MM.1S (cell line): Measurements from ENCODE around the gene NR6A1.

Source experiments
- DNase-seq: peaks from one replicate; pipeline ENCODE4 v3.0.0-alpha.2; 2015
- H2AFZ ChIP-seq: fragments of 300-600 bp; sonication (generic); 2 replicates; pipeline ENCODE4 v1.6.0; 2016; ENCODE audit warnings: antibody characterized with exemption, low read length
- H3F3A ChIP-seq: fragments of 300-600 bp; sonication (generic); 2 replicates; pipeline ENCODE4 v1.6.1; 2016; ENCODE audit warnings: mild to moderate bottlenecking, antibody characterized with exemption, low read length, moderate library complexity, mixed read lengths; ENCODE audit not compliant: insufficient read depth
- H3K27ac ChIP-seq: fragments of 300-600 bp; sonication (generic); 2 replicates; pipeline ENCODE4 v1.5.1; 2016; ENCODE audit warnings: mild to moderate bottlenecking, low read length
- H3K27me3 ChIP-seq: fragments of 300-600 bp; sonication (generic); replicated peaks from 2 replicates; pipeline ENCODE4 v1.6.0; 2016; ENCODE audit warnings: low read length; ENCODE audit not compliant: insufficient read depth
- H3K36me3 ChIP-seq: fragments of 300-600 bp; sonication (generic); replicated peaks from 2 replicates; pipeline ENCODE4 v1.6.1; 2016; ENCODE audit warnings: mild to moderate bottlenecking, low read length, mixed read lengths; ENCODE audit not compliant: insufficient read depth
- H3K4me1 ChIP-seq: fragments of 300-600 bp; sonication (generic); 2 replicates; pipeline ENCODE4 v1.6.1; 2016; ENCODE audit warnings: low read length, mixed read lengths
- H3K4me2 ChIP-seq: fragments of 300-600 bp; sonication (generic); 2 replicates; pipeline ENCODE4 v1.6.0; 2016; ENCODE audit warnings: low read depth, low read length
- H3K4me3 ChIP-seq: fragments of 300-600 bp; sonication (generic); 2 replicates; pipeline ENCODE4 v1.5.1; 2016; ENCODE audit warnings: low read length, mixed read lengths
- H3K79me2 ChIP-seq: fragments of 300-600 bp; sonication (generic); 2 replicates; pipeline ENCODE4 v1.6.1; 2016; ENCODE audit warnings: mixed run types, low read length, mixed read lengths
- H3K9ac ChIP-seq: fragments of 300-600 bp; sonication (generic); 2 replicates; pipeline ENCODE4 v1.6.1; 2016; ENCODE audit warnings: low read length, mixed read lengths
- H3K9me2 ChIP-seq: fragments of 300-600 bp; sonication (generic); replicated peaks from 2 replicates; pipeline ENCODE4 v1.6.1; 2016; ENCODE audit warnings: mild to moderate bottlenecking, low read length, mixed read lengths; ENCODE audit not compliant: insufficient read depth
- H3K9me3 ChIP-seq: fragments of 300-600 bp; sonication (generic); replicated peaks from 2 replicates; pipeline ENCODE4 v1.6.1; 2016; ENCODE audit warnings: mild to moderate bottlenecking, low read length, mixed read lengths; ENCODE audit not compliant: insufficient read depth
- H4K20me1 ChIP-seq: fragments of 300-600 bp; sonication (generic); 2 replicates; pipeline ENCODE4 v1.6.1; 2016; ENCODE audit warnings: mild to moderate bottlenecking, low read length, moderate library complexity, mixed read lengths; ENCODE audit not compliant: insufficient read depth
- CTCF ChIP-seq: fragments of 300-600 bp; sonication (generic); IDR thresholded peaks from 2 replicates; pipeline ENCODE4 v1.5.1; 2016; ENCODE audit warnings: antibody characterized with exemption, low read length, mixed read lengths
- EZH2 ChIP-seq: fragments of 300-600 bp; sonication (generic); optimal IDR thresholded peaks from 2 replicates; pipeline ENCODE3; 2017; ENCODE audit warnings: low read depth, mild to moderate bottlenecking, antibody characterized with exemption, low read length, mixed read lengths
- EZH2phosphoT487 ChIP-seq: fragments of 300-600 bp; sonication (generic); IDR thresholded peaks from 2 replicates; pipeline ENCODE4 v1.6.1; 2018; ENCODE audit warnings: antibody characterized with exemption, low read length

NR6A1 gene

GRCh38 chr9:124559871-124560270 is 211.2 kb downstream of the NR6A1 start:
- H3K4me2 ChIP-seq: no peak overlapping the region
- no peak for TF ChIP-seq EZH2phosphoT487
- no peak for TF ChIP-seq CTCF
- TF ChIP-seq EZH2: no peak

GRCh38 chr9:124558777-124559470 is 212.2 kb downstream of the NR6A1 start:
- Histone ChIP-seq H3F3A (no peaks in the 10 kb centered on the region), H4K20me1 (no peaks in the 10 kb centered on the region), H3K4me3 (no peak overlapping the region), H3K27me3 (no peaks in the 10 kb centered on the region), H3K36me3 (no peaks in the 10 kb centered on the region), H3K27ac (no peak overlapping the region), H3K9ac (no peak overlapping the region), H3K9me3 (no peaks in the 10 kb centered on the region), H3K9me2 (no peaks in the 10 kb centered on the region), H3K4me1 (no peaks in the 10 kb centered on the region), H3K79me2 (no peaks in the 10 kb centered on the region), H3K4me2 (no peak overlapping the region), H2AFZ (no peak overlapping the region)
- TF ChIP-seq EZH2phosphoT487 (no peak), EZH2 (no peak), CTCF (no peak)
- DNase-seq: no peak

More at GRCh38 chr9:124559871-124560270, 211.2 kb downstream of the NR6A1 start:
- no peaks in the 10 kb centered on the region for H3K4me1 ChIP-seq
- no peaks in the 10 kb centered on the region for H3K79me2 ChIP-seq
- no peaks in the 10 kb centered on the region for H3K36me3 ChIP-seq
- H3K27ac ChIP-seq: no peak overlapping the region
- H4K20me1 ChIP-seq: no peaks in the 10 kb centered on the region
- no peaks in the 10 kb centered on the region for H3K27me3 ChIP-seq
- no peaks in the 10 kb centered on the region for H3F3A ChIP-seq
- H3K9me2 ChIP-seq: no peaks in the 10 kb centered on the region
- no peak overlapping the region for H3K4me3 ChIP-seq
- no peaks in the 10 kb centered on the region for H3K9me3 ChIP-seq
- H2AFZ ChIP-seq: no peak overlapping the region
- no peak for DNase-seq
- H3K9ac ChIP-seq: no peak overlapping the region

GRCh38 chr9:124557895-124558294 is 213.2 kb downstream of the NR6A1 start:
- DNase-seq: no peak
- H3K4me3 ChIP-seq: no peak overlapping the region
- no peaks in the 10 kb centered on the region for H3K36me3 ChIP-seq
- H3K4me1 ChIP-seq: no peaks in the 10 kb centered on the region
- TF ChIP-seq CTCF: no peak
- no peak for TF ChIP-seq EZH2phosphoT487
- TF ChIP-seq EZH2: no peak
- no peak overlapping the region for H3K27ac ChIP-seq
- H3K9ac ChIP-seq: no peak overlapping the region
- H3F3A ChIP-seq: no peaks in the 10 kb centered on the region
- H2AFZ ChIP-seq: no peak overlapping the region
- no peaks in the 10 kb centered on the region for H4K20me1 ChIP-seq
- H3K9me3 ChIP-seq: no peaks in the 10 kb centered on the region
- H3K9me2 ChIP-seq: no peaks in the 10 kb centered on the region
- no peaks in the 10 kb centered on the region for H3K79me2 ChIP-seq
- H3K27me3 ChIP-seq: no peaks in the 10 kb centered on the region
- H3K4me2 ChIP-seq: no peak overlapping the region
